Thyroid gland (tissue), 4 donors: Measurements from ENCODE around the gene DHX30. TPM values are rescaled to one million over a fixed set of nuclear protein-coding genes. Genes with fewer than 3 reads are reported as not detected.

Experiments
- DNase-seq, 2 donors: peaks; one replicate each; pipeline ENCODE4 v3.0.0-alpha.2; 2019
- H3K27ac ChIP-seq, 3 donors: fragments of 200-600 bp; sonication (generic); 1 replicate in 2 of 3; 2 replicates in 1 of 3; pipeline ENCODE4 v1.5.1; 2016 to 2019; ENCODE audit warnings: mild to moderate bottlenecking in 1 of 3, moderate library complexity in 1 of 3
- H3K27me3 ChIP-seq: fragments of 200-600 bp; sonication (generic); one replicate; pipeline ENCODE4 v1.5.1; 2019
- H3K36me3 ChIP-seq, 2 donors: fragments of 200-600 bp; sonication (generic); one replicate each; pipeline ENCODE4 v1.5.1; 2016 to 2019
- H3K4me1 ChIP-seq, 2 donors: fragments of 200-600 bp; sonication (generic); one replicate each; pipeline ENCODE4 v1.5.1; 2017 to 2019
- H3K4me3 ChIP-seq, 3 donors: fragments of 200-600 bp; sonication (generic); replicated peaks in 1 of 3; 1 replicate in 2 of 3; 2 replicates in 1 of 3; pipeline ENCODE4 v1.5.1; 2016; ENCODE audit warnings: mild to moderate bottlenecking in 1 of 3
- H3K9me3 ChIP-seq: fragments of 200-600 bp; sonication (generic); one replicate; pipeline ENCODE4 v1.5.1; 2017
- CTCF ChIP-seq, 6 experiments: fragments of 200-600 bp in 3 of 6; fragments of 450-650 bp in 3 of 6; sonication (generic) in 3 of 6; IDR thresholded peaks; one replicate each; pipeline ENCODE4 v1.5.1; 2016 to 2019; ENCODE audit warnings: antibody characterized with exemption in 6 of 6, mild to moderate bottlenecking in 2 of 6, inconsistent platforms in 1 of 6, moderate library complexity in 1 of 6
- POLR2A ChIP-seq, 2 donors: fragments of 450-650 bp; IDR thresholded peaks; one replicate each; pipeline ENCODE4 v1.6.1; 2017; ENCODE audit warnings: antibody characterized with exemption in 2 of 2, mild to moderate bottlenecking in 2 of 2, moderate library complexity in 1 of 2
- WGBS, 2 donors: methylation state at CpG; one replicate each; pipeline ENCODE4 v1.1.5; 2017; 5-methylcytosine and 5-hydroxymethylcytosine counted together
- intact Hi-C: fragments of 100-400 bp; cut with DNase I; formaldehyde crosslinking; loops from one replicate; pipeline ENCODE4 v1.15.1; 2023
- total RNA-seq, 4 donors: library from RNA; depleted of rRNA; stranded (reverse); fragments of >200 nt; gene quantifications; one replicate each; pipeline ENCODE4 v1.2.3, GENCODE V29; 2016

Gene DHX30
- total RNA-seq, 4 donors from 2014 or later: 51.3 to 80.3 (median 72.8) TPM

DNA sequence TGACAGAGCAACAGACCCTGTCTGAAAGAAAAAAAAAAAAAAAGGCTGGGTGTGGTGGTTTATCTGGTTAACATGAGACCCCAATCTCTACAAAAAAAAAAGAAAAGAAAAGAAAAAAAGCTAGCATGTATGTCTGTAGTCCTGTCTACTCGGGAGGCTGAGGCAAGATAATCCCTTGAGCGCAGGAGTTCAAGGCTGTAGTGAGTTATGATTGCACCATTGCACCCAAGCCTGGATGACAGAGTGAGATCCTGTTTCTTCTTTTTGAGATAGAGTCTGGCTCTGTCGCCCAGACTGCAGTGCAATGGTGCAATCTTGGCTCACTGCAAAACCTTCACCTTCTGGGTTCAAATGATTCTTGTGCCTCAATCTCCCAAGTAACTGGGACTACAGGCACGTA lies 8.4 kb upstream of the DHX30 start:
- no peak overlapping the region for H3K4me3 ChIP-seq
- WGBS, 2 donors: 86 to 89% methylated on average over 4 of the region's 4 CpGs
- TF ChIP-seq POLR2A (IDR thresholded peaks at IDR 0.05): no peak
- TF ChIP-seq CTCF (IDR thresholded peaks at IDR 0.05): no peak
- no peaks in the 10 kb centered on the region for H3K36me3 ChIP-seq
- H3K9me3 ChIP-seq: no peaks in the 10 kb centered on the region
- no peaks in the 10 kb centered on the region for H3K27me3 ChIP-seq
- H3K4me1 ChIP-seq: no peaks in the 10 kb centered on the region
- DNase-seq: no peak
- intact Hi-C loops: no loop called here
- no peak overlapping the region for H3K27ac ChIP-seq

- TF ChIP-seq CTCF (IDR thresholded peaks at IDR 0.05) (peak in 2 of 6 experiments; percentile 15 to 20), POLR2A (IDR thresholded peaks at IDR 0.05) (no peak)
- Histone ChIP-seq H3K4me3 (no peak overlapping the region), H3K27ac (no peak overlapping the region), H3K27me3 (no peaks in the 10 kb centered on the region), H3K4me1 (peaks cover 0 to 11% of the 10 kb centered on the region in 2 donors), H3K9me3 (no peaks in the 10 kb centered on the region), H3K36me3 (no peaks in the 10 kb centered on the region)
- no peak for DNase-seq
- intact Hi-C loops: no loop called here
- WGBS, 2 donors: 85 to 89% methylated on average over 4 of the region's 4 CpGs
Measured at GRCh38 chr3:47799733-47800132, 3.2 kb upstream of the DHX30 start.

- DNase-seq: no peak
- intact Hi-C loops: no loop called here
- peaks cover 8 to 18% of the 10 kb centered on the region in 2 donors for H3K36me3 ChIP-seq
Measured at GRCh38 chr3:47803480-47804025, 615 bp downstream of the DHX30 start.

GRCh38 chr3:47804577-47804976 lies 1.6 kb downstream of the DHX30 start:
- 92 to 100% methylated on average over 1 of the region's 1 CpG for WGBS, 2 donors
- Histone ChIP-seq H3K4me3 (no peak overlapping the region), H3K4me1 (peaks cover 0 to 11% of the 10 kb centered on the region in 2 donors), H3K9me3 (no peaks in the 10 kb centered on the region), H3K27ac (no peak overlapping the region), H3K27me3 (no peaks in the 10 kb centered on the region), H3K36me3 (peaks cover 8 to 21% of the 10 kb centered on the region in 2 donors)
- TF ChIP-seq POLR2A (IDR thresholded peaks at IDR 0.05): no peak
- TF ChIP-seq CTCF (IDR thresholded peaks at IDR 0.05): no peak
- intact Hi-C loops: no loop called here
- DNase-seq: no peak

More at GRCh38 chr3:47803480-47804025, 615 bp downstream of the DHX30 start:
- Histone ChIP-seq H3K4me3 (peak overlapping the region; percentile 72 to 94 (median 93)), H3K27ac (peak overlapping the region; percentile 92 to 99 (median 97)), H3K27me3 (no peaks in the 10 kb centered on the region), H3K4me1 (peaks cover 0 to 11% of the 10 kb centered on the region in 2 donors), H3K9me3 (no peaks in the 10 kb centered on the region)
- TF ChIP-seq POLR2A (IDR thresholded peaks at IDR 0.05): no peak
- TF ChIP-seq CTCF (IDR thresholded peaks at IDR 0.05): no peak
- WGBS, 2 donors: 2% methylated on average over 7 to 11 of the region's 20 CpGs

- no peak for TF ChIP-seq CTCF (IDR thresholded peaks at IDR 0.05)
- no peak for TF ChIP-seq POLR2A (IDR thresholded peaks at IDR 0.05)
- Histone ChIP-seq H3K27ac (no peak overlapping the region), H3K27me3 (no peaks in the 10 kb centered on the region), H3K9me3 (no peaks in the 10 kb centered on the region), H3K4me3 (no peak overlapping the region), H3K4me1 (no peaks in the 10 kb centered on the region), H3K36me3 (peaks cover 25 to 34% of the 10 kb centered on the region in 2 donors)
- intact Hi-C loops: no loop called here
- WGBS, 2 donors: 88 to 90% methylated on average over 8 of the region's 8 CpGs
- DNase-seq: no peak
Measured at GRCh38 chr3:47813551-47814177, 10.7 kb downstream of the DHX30 start.
